Inferior parietal cortex (tissue), 1 donor: Measurements from ENCODE around the gene ARL6IP4.
"Not testable (repeated sequence)": the region's sequence is repeated elsewhere in the genome, so short reads cannot be mapped to it uniquely, and the experiment has no call there.

ENCODE experiments used
- DNase-seq: peaks from one replicate; pipeline ENCODE4 v3.0.0-alpha.2; 2016; ENCODE audit errors: extremely low spot score

The ARL6IP4 gene

DNA sequence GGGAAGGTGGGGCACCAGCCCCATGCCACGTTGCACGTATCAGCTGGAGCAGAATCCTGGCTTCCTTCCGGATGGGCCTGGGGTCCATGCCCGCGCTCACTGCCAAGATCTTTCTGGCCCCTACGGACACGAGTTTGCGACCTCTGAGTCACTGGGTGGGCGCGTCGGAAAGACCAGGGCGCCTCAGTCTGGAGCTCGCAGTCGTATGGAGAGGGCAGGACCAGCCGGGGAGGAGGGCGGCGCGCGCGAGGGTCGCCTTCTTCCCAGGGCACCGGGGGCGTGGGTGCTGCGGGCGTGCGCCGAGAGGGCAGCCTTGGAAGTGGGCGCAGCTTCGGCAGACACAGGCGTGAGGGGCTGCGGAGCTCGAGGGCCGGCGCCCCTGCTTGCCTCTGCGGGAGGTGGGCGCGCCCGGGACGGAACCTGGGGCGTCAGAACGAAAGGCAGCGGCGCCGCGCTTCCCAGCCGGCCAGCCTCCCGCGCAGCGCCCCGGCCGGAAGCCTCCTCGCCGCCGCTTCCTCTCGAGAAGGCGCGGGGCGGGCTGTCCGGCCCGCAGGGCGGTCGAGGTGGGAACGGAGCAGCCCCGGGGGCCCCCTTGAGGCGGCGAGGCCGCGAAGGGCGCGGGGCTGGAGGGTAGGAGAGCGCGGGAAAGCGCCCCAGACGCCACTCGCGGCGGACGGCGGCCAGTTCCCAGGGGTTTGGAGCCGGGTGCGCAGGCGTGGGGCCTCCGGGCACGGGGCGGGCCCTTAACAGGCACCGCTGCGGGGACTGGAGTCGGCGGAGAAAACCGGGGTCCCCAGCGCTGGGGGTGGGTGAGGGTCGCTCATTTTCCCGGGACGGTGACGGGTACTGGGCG, at the start of gene ARL6IP4:
ARL6IP4 (plus strand) TSS at position 499 of the 853 bp plus-strand sequence. CDS start 459 bp downstream, outside the sequence.
- DNase-seq: peak; percentile 64

- no peak for DNase-seq
Measured at GRCh38 chr12:122932207-122932606, 48.3 kb upstream of the ARL6IP4 start.

DNA sequence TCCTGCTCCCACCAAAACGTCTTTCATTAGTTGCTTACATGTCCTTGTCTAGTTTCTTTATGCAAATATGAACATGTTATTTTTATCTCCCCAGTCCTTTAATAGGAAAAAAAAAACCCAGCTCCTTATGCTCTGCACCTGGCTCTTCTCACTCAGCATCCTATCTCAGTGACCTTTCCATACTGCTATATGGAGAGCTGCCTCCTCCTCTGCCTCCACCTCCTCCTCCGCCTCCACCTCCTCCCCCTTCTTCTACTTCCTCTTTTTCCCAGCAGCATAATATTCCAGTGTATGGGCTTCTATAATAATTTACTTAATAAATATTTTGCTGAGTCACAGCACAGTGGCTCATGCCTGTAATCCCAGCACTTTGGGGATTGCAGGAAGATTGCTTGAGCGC, 45.8 kb upstream of the ARL6IP4 start:
- DNase-seq: no peak

GRCh38 chr12:122935318-122935717, 45.2 kb upstream of the ARL6IP4 start:
- DNase-seq: no peak

GRCh38 chr12:122937622-122938091, 42.8 kb upstream of the ARL6IP4 start:
- no peak for DNase-seq

DNA sequence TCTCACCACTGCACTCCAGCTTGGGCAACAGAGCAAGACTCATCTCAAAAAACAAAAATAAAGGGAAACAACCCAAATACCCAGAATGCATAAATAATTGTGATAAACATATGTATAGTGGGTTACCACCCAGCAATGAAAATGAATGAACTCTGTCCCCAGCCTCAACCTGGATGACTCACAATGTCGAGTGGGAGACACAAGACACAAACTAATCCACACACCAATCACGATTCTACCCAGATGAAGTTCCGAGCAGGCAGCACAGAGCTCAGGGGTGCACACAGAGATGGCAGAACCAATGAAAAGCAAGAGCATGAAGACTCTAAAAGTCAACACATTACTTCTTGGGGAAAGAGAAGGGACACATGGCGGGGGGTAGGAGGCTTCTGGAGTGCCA, 41.4 kb upstream of the ARL6IP4 start:
- DNase-seq: no peak

GRCh38 chr12:122941351-122941750, 39.1 kb upstream of the ARL6IP4 start:
- DNase-seq: not testable (repeated sequence)

DNA sequence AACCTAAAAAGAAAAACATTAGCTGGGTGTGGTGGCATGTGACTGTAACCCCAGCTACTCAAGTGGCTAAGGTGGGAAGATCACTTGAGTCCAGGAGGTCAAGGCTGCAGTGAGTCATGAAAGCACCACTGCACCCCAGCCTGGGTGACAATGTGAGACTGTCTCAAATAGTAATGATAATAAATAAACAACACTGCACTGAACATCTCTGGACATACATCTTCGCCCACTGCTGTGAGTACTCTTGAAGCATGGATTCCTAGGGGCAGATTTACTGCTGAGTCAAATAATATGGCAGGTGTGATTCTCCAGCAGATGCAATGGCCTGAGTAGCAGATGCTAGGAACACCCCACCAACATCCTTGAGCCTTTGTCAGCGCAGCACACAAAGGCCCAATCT, 37.8 kb upstream of the ARL6IP4 start:
- DNase-seq: no peak

GRCh38 chr12:122943196-122943595, 37.3 kb upstream of the ARL6IP4 start:
- no peak for DNase-seq

DNA sequence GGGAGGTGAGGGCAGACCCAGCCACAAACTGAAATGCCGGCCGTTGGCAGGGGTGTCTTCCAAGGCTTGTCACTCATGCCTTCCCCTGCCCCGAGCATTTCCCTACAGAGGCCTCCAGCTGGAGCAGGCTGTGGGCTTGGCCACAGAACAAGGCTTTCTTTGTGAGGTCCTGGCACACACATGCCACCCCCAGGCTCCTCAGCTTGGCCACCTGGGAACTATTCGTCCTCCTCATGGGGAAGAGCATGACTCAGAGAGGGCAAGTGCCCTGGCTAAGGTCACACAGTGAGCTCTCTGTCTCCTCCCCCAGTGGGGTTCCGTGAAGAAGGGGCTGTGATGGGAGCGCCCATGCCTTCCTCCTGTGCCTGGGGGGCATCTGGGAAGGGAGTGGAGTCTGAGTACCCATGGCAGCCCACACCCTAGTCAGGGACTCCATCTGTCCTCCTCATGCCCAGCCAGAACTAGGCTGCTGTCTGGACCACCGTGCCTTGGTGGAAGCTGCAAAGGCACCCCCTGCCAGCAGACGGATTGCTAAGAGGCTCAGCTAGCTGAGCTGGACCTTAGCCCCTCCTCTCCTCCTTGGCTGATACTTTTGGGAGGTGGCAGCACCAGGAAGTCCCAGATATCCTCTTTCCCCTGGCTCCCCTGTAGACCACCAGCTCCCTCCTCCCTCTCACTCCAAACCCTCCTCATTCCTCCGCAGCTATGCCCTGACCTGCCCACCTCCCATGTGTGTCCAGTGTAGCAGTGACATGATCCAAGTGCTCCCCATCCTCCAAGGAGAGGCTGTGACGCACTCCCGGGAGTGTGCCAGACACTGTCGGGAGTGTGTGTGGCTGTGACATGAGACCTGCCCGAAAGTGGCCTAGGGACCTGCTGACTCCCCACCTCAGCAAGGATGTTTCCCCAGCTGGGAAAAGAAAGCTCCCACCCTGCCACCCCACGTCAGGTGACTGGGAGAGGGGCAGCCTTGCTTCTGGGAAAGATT, 35.6 kb upstream of the ARL6IP4 start:
- DNase-seq: peak; percentile 72

DNA sequence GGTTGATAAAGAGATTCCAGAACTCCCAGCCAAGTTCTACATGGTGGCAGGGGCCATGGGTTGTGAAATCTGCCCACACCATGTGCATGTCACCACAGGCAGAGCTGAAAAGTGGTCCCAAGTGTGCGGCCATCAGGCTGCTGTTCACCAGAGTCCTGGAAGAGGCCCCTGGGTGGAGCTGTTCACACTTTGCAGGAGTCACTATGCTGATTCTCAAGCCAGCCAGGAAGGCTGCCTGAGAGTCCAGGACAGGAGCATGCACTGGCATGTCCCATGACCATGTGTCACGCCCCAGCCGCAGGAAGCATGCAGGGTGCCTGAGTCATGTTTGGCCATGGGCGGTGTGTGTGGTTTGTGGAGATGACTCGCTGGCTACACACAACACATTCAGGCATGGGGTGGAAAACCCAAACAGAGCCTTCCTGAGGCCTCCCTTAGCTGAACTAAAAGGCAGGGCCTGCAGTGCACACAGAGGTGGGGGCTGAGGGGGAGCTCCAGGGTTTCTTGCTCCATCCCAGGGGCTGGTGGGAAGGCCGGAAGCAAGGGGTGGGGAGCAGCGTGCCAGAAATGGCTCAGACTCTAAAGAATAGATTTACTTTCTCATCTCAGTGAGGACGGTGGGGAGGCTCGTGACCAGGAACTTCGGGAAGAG, 33.7 kb upstream of the ARL6IP4 start:
- DNase-seq: no peak

DNA sequence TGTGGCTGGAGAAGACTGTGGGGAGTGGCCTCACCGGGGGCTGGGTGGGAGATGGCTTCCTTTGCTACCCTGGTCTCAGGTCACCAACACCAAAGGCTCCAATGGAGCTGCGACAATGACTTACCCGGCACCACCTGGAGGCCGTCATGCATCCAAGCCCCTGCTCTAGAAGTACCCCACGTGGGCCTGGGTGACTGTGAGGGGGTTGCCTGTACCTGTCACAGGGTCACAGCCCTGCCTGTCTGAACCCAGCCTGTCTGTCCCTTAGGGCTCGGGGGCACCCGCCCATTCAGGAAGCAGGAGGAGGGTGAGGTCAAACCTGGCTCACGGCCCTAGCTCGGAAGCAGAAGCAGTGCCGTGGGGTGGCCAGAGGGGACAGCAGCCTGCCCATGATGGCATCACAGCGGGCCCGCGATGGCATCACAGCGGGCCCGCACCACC, 33.1 kb upstream of the ARL6IP4 start:
- DNase-seq: no peak

DNA sequence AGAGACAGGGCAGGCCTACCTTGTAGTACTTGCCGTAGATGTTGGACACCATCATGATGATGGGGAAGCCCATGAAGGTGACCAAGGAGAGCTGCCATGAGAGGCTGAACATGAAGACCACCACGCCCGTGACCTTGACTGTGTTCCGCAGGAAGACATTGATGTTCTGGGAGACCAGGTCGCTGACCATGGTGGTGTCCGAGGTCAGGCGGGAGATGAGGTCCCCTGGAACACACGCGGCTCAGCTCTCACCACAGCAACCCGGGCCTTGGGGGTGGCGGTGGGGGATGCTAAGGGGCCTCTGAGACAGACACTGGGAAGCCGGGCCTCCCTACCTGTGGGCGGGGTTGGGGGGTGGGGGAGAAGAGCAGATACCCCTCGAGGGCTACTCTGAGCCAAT, 31.9 kb upstream of the ARL6IP4 start:
- DNase-seq: no peak

- no peak for DNase-seq
Measured at GRCh38 chr12:122949405-122949804, 31.1 kb upstream of the ARL6IP4 start.

DNA sequence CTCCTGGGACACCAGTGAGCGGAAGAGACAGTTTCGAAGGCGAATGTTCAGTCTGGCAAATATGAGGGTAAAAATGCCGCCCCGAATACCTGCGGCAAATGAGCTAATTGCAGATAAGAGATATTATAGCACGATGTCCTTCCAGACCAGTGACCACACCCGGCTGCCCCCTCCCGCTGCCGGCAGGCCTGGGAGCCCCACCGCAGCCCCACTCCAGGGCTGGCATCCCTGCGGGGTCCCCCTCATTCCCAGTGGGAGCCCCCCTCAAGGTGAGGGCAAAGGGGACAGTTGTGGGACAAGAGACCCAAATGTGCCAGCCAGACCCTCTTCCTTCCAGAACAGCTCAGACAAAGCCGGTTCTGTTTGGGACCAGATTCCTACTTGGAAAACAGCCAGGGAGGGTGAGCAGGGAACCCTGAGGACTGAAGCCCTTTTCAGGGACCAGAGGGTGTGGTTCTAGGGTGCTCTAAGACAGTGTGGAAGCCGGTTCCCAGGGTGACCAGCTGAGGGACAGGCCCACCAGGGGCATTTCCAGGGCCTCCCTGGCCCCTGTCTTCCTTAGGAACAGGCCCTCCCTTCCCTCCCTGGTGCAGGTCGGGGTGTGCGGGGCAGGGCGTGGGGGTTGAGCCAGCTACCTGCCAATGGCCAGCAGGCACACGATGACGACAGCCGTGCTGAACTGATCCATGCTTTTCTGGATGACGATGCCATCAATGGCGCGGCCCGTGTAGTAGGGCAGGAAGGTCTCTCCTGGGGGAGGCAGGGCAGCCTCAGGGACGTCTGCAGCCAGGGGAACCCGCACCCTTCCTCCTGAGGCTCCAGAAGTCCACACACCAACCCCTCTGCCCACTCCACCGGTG, 30.4 kb upstream of the ARL6IP4 start:
- no peak for DNase-seq

GRCh38 chr12:122951406-122951805, 29.1 kb upstream of the ARL6IP4 start:
- no peak for DNase-seq

DNA sequence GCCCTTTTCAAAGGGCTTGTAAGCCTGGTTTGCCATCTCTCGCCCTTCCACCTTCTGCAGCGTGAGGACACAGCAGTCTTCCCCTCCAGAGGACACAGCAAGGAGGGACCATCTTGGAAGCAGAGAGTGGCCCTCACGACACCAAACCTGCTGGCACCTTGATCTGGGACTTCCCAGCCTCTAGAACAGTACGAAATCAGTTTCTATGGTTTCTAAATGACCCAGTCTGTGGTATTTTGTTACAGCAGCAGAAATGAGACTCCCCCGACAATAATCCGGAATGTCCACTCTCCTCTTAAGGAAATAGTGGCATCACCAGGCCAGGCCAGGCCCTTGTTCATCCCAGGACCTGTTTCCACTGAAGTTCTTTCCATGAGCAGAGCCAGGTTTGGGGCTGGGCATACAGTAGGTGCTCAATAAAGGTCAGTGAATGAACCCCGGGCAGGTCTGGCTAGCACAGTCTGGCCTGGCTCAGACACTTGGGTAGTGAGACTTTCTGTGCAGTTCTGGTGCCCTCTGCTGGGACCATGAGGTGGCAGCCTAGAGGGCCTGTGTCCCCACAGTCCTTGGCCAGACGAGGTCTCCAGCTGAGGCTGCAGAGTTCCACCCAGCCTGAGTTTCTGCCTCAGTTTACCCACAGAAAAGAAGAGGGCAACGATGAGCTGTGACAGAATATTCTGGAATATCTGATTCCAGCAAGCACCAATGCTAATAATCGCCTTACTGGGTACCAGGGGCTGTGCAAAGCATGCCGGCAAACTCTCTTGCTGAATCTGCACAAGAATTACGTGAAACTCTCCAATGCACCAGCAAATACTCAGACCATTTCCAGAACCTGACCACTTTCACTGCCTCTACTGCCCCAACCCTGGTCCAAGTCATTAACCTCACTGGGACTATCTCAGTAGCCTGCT, 28.2 kb upstream of the ARL6IP4 start:
- peak; percentile 84 for DNase-seq

GRCh38 chr12:122955156-122955555, 25.3 kb upstream of the ARL6IP4 start:
- no peak for DNase-seq

GRCh38 chr12:122956035-122956434, 24.4 kb upstream of the ARL6IP4 start:
- no peak for DNase-seq
